Cardiac muscle cell (in vitro differentiated cells and primary cell): ENCODE results near the gene KCNQ1. TPM values are rescaled to one million over a fixed set of nuclear protein-coding genes. Genes with fewer than 3 reads are reported as not detected.

Experiments used
- DNase-seq, 2 donors: peaks; one replicate each; pipeline versions ENCODE4 v3.0.0 to v3.0.0-alpha.2; 2010 to 2017; ENCODE audit warnings: low read depth in 1 of 2, low spot score in 1 of 2
- H3K27ac ChIP-seq: fragments of 200-600 bp; sonication (generic); 2 replicates; pipeline ENCODE4 v1.5.1; 2016
- H3K27me3 ChIP-seq: fragments of 200-600 bp; sonication (generic); 2 replicates; pipeline ENCODE4 v1.6.0; 2016; ENCODE audit warnings: control low read depth
- H3K36me3 ChIP-seq: fragments of 200-600 bp; sonication (generic); 2 replicates; pipeline ENCODE4 v1.5.1; 2016; ENCODE audit warnings: control low read depth
- H3K4me1 ChIP-seq: fragments of 200-600 bp; sonication (generic); 2 replicates; pipeline ENCODE4 v1.8.1; 2017; ENCODE audit warnings: low read depth, mild to moderate bottlenecking, mixed run types
- H3K4me3 ChIP-seq: fragments of 200-600 bp; sonication (generic); 2 replicates; pipeline ENCODE4 v1.5.1; 2016; ENCODE audit warnings: mild to moderate bottlenecking
- H3K9me3 ChIP-seq: fragments of 200-600 bp; sonication (generic); 2 replicates; pipeline ENCODE4 v1.5.1; 2017; ENCODE audit warnings: low read depth, mild to moderate bottlenecking, control low read depth
- CTCF ChIP-seq: IDR thresholded peaks from 2 replicates; pipeline ENCODE4 v1.5.1; 2012; ENCODE audit warnings: low read depth, mild to moderate bottlenecking, low read length
- polyA plus RNA-seq: library from polyadenylated mRNA; unstranded; fragments of >200 nt; fragmentation: Nextera tagmentation; extraction: Ambion mirVana; gene quantifications from 2 replicates; pipeline ENCODE4 v1.2.1, GENCODE V29; 2016
- total RNA-seq: library from RNA; depleted of rRNA; stranded (reverse); fragments of >200 nt; gene quantifications from 2 replicates; pipeline ENCODE4 v1.2.3, GENCODE V29; 2016

KCNQ1 gene
- total and polyA plus RNA-seq, 2 experiments from 2014 or later = 13.9 to 18.6 TPM

DNA sequence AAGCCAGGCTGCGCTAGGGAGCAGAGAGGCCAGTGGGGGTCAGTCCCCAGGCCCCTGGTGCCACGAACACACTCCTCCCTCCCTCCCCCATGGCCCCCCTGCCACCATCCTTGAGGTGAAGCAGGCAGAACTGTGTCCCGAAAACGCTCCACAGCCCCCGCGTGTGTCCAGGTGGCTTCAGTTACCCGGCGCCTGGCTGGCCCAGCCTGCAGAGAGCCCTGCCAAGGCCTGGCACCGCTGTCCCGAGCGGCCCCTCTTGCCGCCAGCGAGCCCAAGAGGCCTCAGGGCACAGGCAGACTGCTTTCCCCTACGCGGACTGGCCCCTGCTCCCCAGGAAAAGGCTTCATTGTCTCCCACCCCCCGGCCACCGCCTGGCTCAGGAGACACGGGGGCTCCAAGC is 413.1 kb downstream of the KCNQ1 start:
- H3K4me1 ChIP-seq = peaks cover under 1% of the 10 kb centered on the region
- no peaks in the 10 kb centered on the region for H3K9me3 ChIP-seq
- H3K4me3 ChIP-seq = no peak overlapping the region
- H3K27me3 ChIP-seq = peaks cover 38% of the 10 kb centered on the region
- H3K36me3 ChIP-seq = no peaks in the 10 kb centered on the region
- no peak for TF ChIP-seq CTCF
- DNase-seq = no peak
- H3K27ac ChIP-seq = no peak overlapping the region

DNA sequence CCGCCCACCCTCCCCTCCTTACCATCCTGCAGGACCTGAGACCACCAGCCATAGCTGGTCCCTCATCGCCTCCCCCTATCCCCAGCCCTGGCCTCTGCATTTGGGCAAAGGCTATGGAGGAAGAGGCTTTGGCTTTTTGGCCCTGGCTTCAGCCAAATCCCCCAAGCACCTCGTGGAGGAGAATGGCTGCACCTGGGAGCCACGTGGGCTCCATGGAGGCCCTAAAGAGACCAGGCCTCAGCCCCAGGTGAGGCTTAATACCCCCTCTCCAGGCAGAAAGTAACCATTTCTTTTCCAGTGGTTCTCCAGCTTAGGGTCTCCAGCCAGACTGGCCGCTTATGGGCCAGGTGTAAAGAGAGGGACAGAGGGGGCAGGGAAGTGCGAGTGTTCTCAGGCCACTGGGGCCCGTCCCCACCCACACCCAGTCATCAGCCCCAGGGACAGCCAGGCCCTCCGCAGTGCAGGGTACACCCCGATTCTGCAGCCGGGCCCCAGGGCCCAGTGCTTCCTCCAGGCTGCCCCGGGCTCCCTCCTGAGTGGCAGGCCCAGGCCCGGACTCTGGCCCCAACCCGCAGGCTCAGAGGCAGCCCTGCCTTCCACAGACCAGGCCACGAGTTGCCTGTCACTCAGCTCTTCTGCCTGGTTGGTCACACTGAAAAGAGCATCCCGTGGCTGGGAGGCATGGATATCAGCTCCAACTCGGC is 414.3 kb downstream of the KCNQ1 start:
- peaks cover 48% of the 10 kb centered on the region for H3K27me3 ChIP-seq
- TF ChIP-seq CTCF = no peak
- H3K27ac ChIP-seq = no peak overlapping the region
- no peaks in the 10 kb centered on the region for H3K9me3 ChIP-seq
- no peak overlapping the region for H3K4me3 ChIP-seq
- DNase-seq = no peak
- H3K4me1 ChIP-seq = no peaks in the 10 kb centered on the region
- H3K36me3 ChIP-seq = no peaks in the 10 kb centered on the region

- H3K9me3 ChIP-seq = no peaks in the 10 kb centered on the region
- no peak for DNase-seq
- H3K27ac ChIP-seq = no peak overlapping the region
- H3K4me1 ChIP-seq = no peaks in the 10 kb centered on the region
- TF ChIP-seq CTCF = no peak
- no peak overlapping the region for H3K4me3 ChIP-seq
- H3K36me3 ChIP-seq = no peaks in the 10 kb centered on the region
- H3K27me3 ChIP-seq = peaks cover 53% of the 10 kb centered on the region
Observed at GRCh38 chr11:2859699-2860037, 414.9 kb downstream of the KCNQ1 start.

DNA sequence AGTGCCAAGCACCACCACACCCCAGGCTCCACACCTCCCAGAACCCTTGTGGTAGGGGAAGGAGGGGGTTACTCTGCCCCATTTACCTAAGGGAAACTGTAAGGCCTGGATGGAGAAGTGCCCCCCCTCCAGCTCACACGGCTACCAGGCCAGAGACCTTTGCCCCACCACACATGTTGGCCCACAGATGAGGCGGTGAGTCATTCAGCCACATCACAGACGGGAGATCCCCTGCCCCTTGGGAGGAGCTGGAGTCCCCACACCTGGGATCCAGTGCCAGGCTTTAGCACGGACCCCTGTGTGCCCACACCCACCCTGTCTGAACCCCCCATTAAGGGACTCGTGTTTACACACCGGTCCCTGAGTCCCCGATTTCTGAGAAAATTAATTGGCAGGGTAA is 415.8 kb downstream of the KCNQ1 start:
- no peaks in the 10 kb centered on the region for H3K4me1 ChIP-seq
- H3K27ac ChIP-seq = no peak overlapping the region
- no peak overlapping the region for H3K4me3 ChIP-seq
- no peak for TF ChIP-seq CTCF
- no peaks in the 10 kb centered on the region for H3K36me3 ChIP-seq
- peak in 1 of 2 donors; percentile 43 for DNase-seq
- H3K27me3 ChIP-seq = peaks cover 57% of the 10 kb centered on the region
- H3K9me3 ChIP-seq = no peaks in the 10 kb centered on the region

DNA sequence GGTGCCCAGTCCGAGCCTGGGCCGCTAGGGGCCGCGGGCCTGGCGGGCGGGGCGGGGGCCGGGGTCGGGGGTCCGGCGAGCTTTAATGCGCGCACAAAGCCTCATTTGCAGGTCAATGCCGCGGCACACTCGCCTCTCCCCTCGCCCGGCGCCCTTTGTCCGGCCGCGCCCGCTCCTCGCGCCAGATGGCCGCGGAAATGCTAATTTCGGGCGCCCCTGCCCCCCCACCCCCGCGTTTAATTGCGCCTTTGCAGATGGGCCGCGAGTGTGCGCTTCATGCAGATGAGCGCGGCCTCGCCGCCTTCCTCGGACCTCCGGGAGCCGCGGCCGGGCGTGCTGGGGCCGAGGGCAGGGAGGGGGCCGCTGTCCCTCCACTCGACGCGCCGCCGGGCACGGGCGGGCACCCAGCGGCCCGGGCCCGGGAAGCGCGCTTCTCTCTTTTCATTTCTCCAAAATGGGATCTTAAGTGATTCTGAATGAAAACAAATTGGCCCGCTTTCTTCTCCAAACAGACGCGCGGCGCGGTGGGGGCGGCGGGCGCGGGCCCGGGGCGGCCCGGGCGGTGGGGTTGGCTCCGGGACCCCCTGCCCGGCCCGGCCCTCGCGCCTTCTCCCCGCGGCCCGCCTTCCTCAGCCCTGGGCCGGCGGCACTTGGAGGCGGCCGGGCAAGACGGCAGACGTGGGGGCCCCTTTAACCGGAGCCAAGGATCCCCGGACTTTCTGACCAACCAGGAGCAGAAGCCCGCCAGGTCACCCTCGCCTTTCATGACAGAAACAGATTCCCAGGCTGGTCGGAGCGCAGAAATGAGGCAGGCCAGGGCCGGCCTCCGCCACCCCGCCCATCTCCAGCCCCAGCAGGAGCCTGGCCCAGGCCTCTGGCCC is 417.8 kb downstream of the KCNQ1 start:
- H3K36me3 ChIP-seq = no peaks in the 10 kb centered on the region
- no peak for TF ChIP-seq CTCF
- no peaks in the 10 kb centered on the region for H3K4me1 ChIP-seq
- peak overlapping the region; percentile 6 for H3K4me3 ChIP-seq
- H3K27ac ChIP-seq = no peak overlapping the region
- peaks cover 64% of the 10 kb centered on the region for H3K27me3 ChIP-seq
- DNase-seq = peak in 1 of 2 donors; percentile 34
- H3K9me3 ChIP-seq = no peaks in the 10 kb centered on the region
